ENCODE data around the gene DDX54.

DNA sequence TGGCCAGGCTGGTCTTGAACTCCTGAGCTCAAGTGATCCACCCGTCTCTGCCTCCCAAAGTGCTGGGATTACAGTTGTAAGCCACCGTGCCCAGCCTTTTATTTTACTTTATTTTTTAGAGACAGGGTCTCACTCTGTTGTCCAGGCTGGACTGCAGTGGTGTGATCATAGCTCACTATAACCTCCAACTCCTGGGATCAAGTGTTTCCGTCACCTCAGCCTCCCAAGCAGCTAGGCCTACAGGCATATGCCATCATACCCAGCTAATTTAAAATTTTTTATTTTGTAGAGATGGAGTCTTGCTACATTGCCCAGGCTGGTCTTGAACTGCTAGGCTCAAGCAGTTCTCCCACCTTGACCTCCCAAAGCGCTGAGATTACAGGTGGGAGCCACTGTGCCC, 39.7 kb upstream of the DDX54 start:
- no peak for TF ChIP-seq CTCF (IDR thresholded peaks at IDR 0.05; ENCODE audit: low read length)
- no peak for TF ChIP-seq EZH2 (IDR thresholded peaks at IDR 0.05; ENCODE audit: borderline replicate concordance, low read length)
